ENCODE results near the gene RHBDL2.
A peak's percentile ranks its signal among the peaks of the same experiment; 100 is the strongest.
"Not testable (repeated sequence)": the region's sequence is repeated elsewhere in the genome, so short reads cannot be mapped to it uniquely, and the experiment has no call there.

Gene RHBDL2

GRCh38 chr1:38858833-38859560, 82.6 kb downstream of the RHBDL2 start:
- peak overlapping the region; percentile 84 for H3K27ac ChIP-seq
- no peak for TF ChIP-seq CTCF (conservative IDR thresholded peaks at IDR 0.05)

- no peak overlapping the region for H3K27ac ChIP-seq
Observed at GRCh38 chr1:38852780-38853179, 88.8 kb downstream of the RHBDL2 start.

GRCh38 chr1:38848071-38848470, 93.6 kb downstream of the RHBDL2 start:
- no peak for TF ChIP-seq CTCF (conservative IDR thresholded peaks at IDR 0.05)
- no peak overlapping the region for H3K27ac ChIP-seq

More at GRCh38 chr1:38852780-38853179, 88.8 kb downstream of the RHBDL2 start:
- no peak for TF ChIP-seq CTCF (conservative IDR thresholded peaks at IDR 0.05)

GRCh38 chr1:38846210-38846609, 95.4 kb downstream of the RHBDL2 start:
- no peak overlapping the region for H3K27ac ChIP-seq
- TF ChIP-seq CTCF (conservative IDR thresholded peaks at IDR 0.05): no peak

- not testable (repeated sequence) for H3K27ac ChIP-seq
Observed at GRCh38 chr1:38845088-38845487, 96.5 kb downstream of the RHBDL2 start.

- H3K27ac ChIP-seq: no peak overlapping the region
- TF ChIP-seq CTCF (conservative IDR thresholded peaks at IDR 0.05): no peak
Observed at GRCh38 chr1:38840281-38840680, 101.3 kb downstream of the RHBDL2 start.

GRCh38 chr1:38839363-38839762, 102.3 kb downstream of the RHBDL2 start:
- H3K27ac ChIP-seq: no peak overlapping the region
- TF ChIP-seq CTCF (conservative IDR thresholded peaks at IDR 0.05): no peak

- not testable (repeated sequence) for H3K27ac ChIP-seq
Observed at GRCh38 chr1:38836316-38836715, 105.3 kb downstream of the RHBDL2 start.
